ENCODE measurements around the gene NUB1.

Gene NUB1

GRCh38 chr7:151336027-151336708, 5.4 kb upstream of the NUB1 start:
- H4K5ac ChIP-seq (ENCODE audit: low read length): no peak overlapping the region
- H3K79me2 ChIP-seq (ENCODE audit: control insufficient read depth, insufficient read depth, low read length): no peaks in the 10 kb centered on the region
- H2BK120ac ChIP-seq (ENCODE audit: low read depth, low read length): no peak overlapping the region
- no peak overlapping the region for H2AK5ac ChIP-seq (ENCODE audit: low read length)
- no peak overlapping the region for H3K27ac ChIP-seq (ENCODE audit: low read depth, low read length)
- H3K4me2 ChIP-seq (ENCODE audit: low read length): no peak overlapping the region
- DNase-seq: no peak
- no peak overlapping the region for H3K23ac ChIP-seq (ENCODE audit: low read length)
- H3K79me1 ChIP-seq (ENCODE audit: low read length): no peaks in the 10 kb centered on the region
- H3K4me3 ChIP-seq (ENCODE audit: low read length): no peak overlapping the region
- no CpG with 5 or more reads among the region's 12 CpGs for WGBS (ENCODE audit: extremely low coverage, insufficient coverage, low lambda C conversion rate)
- H3K27me3 ChIP-seq (ENCODE audit: insufficient read depth, low read length, poor library complexity): no peaks in the 10 kb centered on the region
- H2BK5ac ChIP-seq (ENCODE audit: low read length): no peak overlapping the region
- H3K4me1 ChIP-seq (ENCODE audit: control insufficient read depth, low read depth, low read length): no peaks in the 10 kb centered on the region
- H3K56ac ChIP-seq (ENCODE audit: low read length): no peak overlapping the region
- no peaks in the 10 kb centered on the region for H3K36me3 ChIP-seq (ENCODE audit: control insufficient read depth, insufficient read depth, low read length)
- no peak overlapping the region for H2BK15ac ChIP-seq (replicated peaks; ENCODE audit: low read depth)
- no peak overlapping the region for H3K4ac ChIP-seq (ENCODE audit: low read depth, low read length)
- H4K8ac ChIP-seq (ENCODE audit: low read depth, low read length): no peak overlapping the region
- no peak overlapping the region for H3K18ac ChIP-seq (ENCODE audit: low read length)
- H3K9ac ChIP-seq (ENCODE audit: low read length): no peak overlapping the region

GRCh38 chr7:151337346-151337745, 4.3 kb upstream of the NUB1 start:
- no peak overlapping the region for H3K18ac ChIP-seq (ENCODE audit: low read length)
- no peaks in the 10 kb centered on the region for H3K79me2 ChIP-seq (ENCODE audit: control insufficient read depth, insufficient read depth, low read length)
- no peak overlapping the region for H2BK5ac ChIP-seq (ENCODE audit: low read length)
- H3K9ac ChIP-seq (ENCODE audit: low read length): no peak overlapping the region
- no peak overlapping the region for H2BK120ac ChIP-seq (ENCODE audit: low read depth, low read length)
- no peak overlapping the region for H4K5ac ChIP-seq (ENCODE audit: low read length)
- H3K27ac ChIP-seq (ENCODE audit: low read depth, low read length): no peak overlapping the region
- no peak overlapping the region for H2AK5ac ChIP-seq (ENCODE audit: low read length)
- H4K8ac ChIP-seq (ENCODE audit: low read depth, low read length): no peak overlapping the region
- no peaks in the 10 kb centered on the region for H3K36me3 ChIP-seq (ENCODE audit: control insufficient read depth, insufficient read depth, low read length)
- no CpG with 5 or more reads among the region's 2 CpGs for WGBS (ENCODE audit: extremely low coverage, insufficient coverage, low lambda C conversion rate)
- no peak overlapping the region for H3K4me2 ChIP-seq (ENCODE audit: low read length)
- H3K4me1 ChIP-seq (ENCODE audit: control insufficient read depth, low read depth, low read length): no peaks in the 10 kb centered on the region
- no peak overlapping the region for H3K4ac ChIP-seq (ENCODE audit: low read depth, low read length)
- no peaks in the 10 kb centered on the region for H3K79me1 ChIP-seq (ENCODE audit: low read length)
- no peak overlapping the region for H3K4me3 ChIP-seq (ENCODE audit: low read length)
- H3K56ac ChIP-seq (ENCODE audit: low read length): no peak overlapping the region
- no peak overlapping the region for H2BK15ac ChIP-seq (replicated peaks; ENCODE audit: low read depth)
- no peak for DNase-seq
- no peak overlapping the region for H3K23ac ChIP-seq (ENCODE audit: low read length)
- H3K27me3 ChIP-seq (ENCODE audit: insufficient read depth, low read length, poor library complexity): no peaks in the 10 kb centered on the region

GRCh38 chr7:151338809-151339208, 2.8 kb upstream of the NUB1 start:
- Histone ChIP-seq H3K56ac (ENCODE audit: low read length) (no peak overlapping the region), H3K79me2 (ENCODE audit: control insufficient read depth, insufficient read depth, low read length) (peaks cover 3% of the 10 kb centered on the region), H3K27me3 (ENCODE audit: insufficient read depth, low read length, poor library complexity) (no peaks in the 10 kb centered on the region), H3K4me1 (ENCODE audit: control insufficient read depth, low read depth, low read length) (no peaks in the 10 kb centered on the region), H3K9ac (ENCODE audit: low read length) (no peak overlapping the region), H3K4me2 (ENCODE audit: low read length) (no peak overlapping the region), H3K79me1 (ENCODE audit: low read length) (peaks cover 3% of the 10 kb centered on the region), H3K27ac (ENCODE audit: low read depth, low read length) (no peak overlapping the region), H2BK120ac (ENCODE audit: low read depth, low read length) (no peak overlapping the region), H3K18ac (ENCODE audit: low read length) (no peak overlapping the region), H2BK15ac (replicated peaks; ENCODE audit: low read depth) (no peak overlapping the region), H3K4ac (ENCODE audit: low read depth, low read length) (no peak overlapping the region), H3K23ac (ENCODE audit: low read length) (no peak overlapping the region), H2AK5ac (ENCODE audit: low read length) (no peak overlapping the region), H4K5ac (ENCODE audit: low read length) (no peak overlapping the region), H4K8ac (ENCODE audit: low read depth, low read length) (no peak overlapping the region), H2BK5ac (ENCODE audit: low read length) (no peak overlapping the region), H3K36me3 (ENCODE audit: control insufficient read depth, insufficient read depth, low read length) (no peaks in the 10 kb centered on the region), H3K4me3 (ENCODE audit: low read length) (no peak overlapping the region)
- DNase-seq: no peak
- no CpG with 5 or more reads among the region's 3 CpGs for WGBS (ENCODE audit: extremely low coverage, insufficient coverage, low lambda C conversion rate)

- H3K27ac ChIP-seq (ENCODE audit: low read depth, low read length): no peak overlapping the region
- no peak overlapping the region for H3K56ac ChIP-seq (ENCODE audit: low read length)
- no peak overlapping the region for H3K4me2 ChIP-seq (ENCODE audit: low read length)
- H3K4me3 ChIP-seq (ENCODE audit: low read length): no peak overlapping the region
- peaks cover 3% of the 10 kb centered on the region for H3K79me2 ChIP-seq (ENCODE audit: control insufficient read depth, insufficient read depth, low read length)
- no peak overlapping the region for H4K5ac ChIP-seq (ENCODE audit: low read length)
- H3K18ac ChIP-seq (ENCODE audit: low read length): no peak overlapping the region
- H2BK15ac ChIP-seq (replicated peaks; ENCODE audit: low read depth): no peak overlapping the region
- H3K27me3 ChIP-seq (ENCODE audit: insufficient read depth, low read length, poor library complexity): no peaks in the 10 kb centered on the region
- H2BK120ac ChIP-seq (ENCODE audit: low read depth, low read length): no peak overlapping the region
- peaks cover 3% of the 10 kb centered on the region for H3K79me1 ChIP-seq (ENCODE audit: low read length)
- no peak overlapping the region for H2AK5ac ChIP-seq (ENCODE audit: low read length)
- no peak overlapping the region for H4K8ac ChIP-seq (ENCODE audit: low read depth, low read length)
- no peak overlapping the region for H3K23ac ChIP-seq (ENCODE audit: low read length)
- H3K36me3 ChIP-seq (ENCODE audit: control insufficient read depth, insufficient read depth, low read length): no peaks in the 10 kb centered on the region
- H3K9ac ChIP-seq (ENCODE audit: low read length): no peak overlapping the region
- no peak overlapping the region for H2BK5ac ChIP-seq (ENCODE audit: low read length)
- no peaks in the 10 kb centered on the region for H3K4me1 ChIP-seq (ENCODE audit: control insufficient read depth, low read depth, low read length)
- no CpG with 5 or more reads among the region's 7 CpGs for WGBS (ENCODE audit: extremely low coverage, insufficient coverage, low lambda C conversion rate)
- DNase-seq: no peak
- H3K4ac ChIP-seq (ENCODE audit: low read depth, low read length): no peak overlapping the region
Measured at GRCh38 chr7:151339651-151340382, 1.8 kb upstream of the NUB1 start.

- peak overlapping the region; percentile 63 for H3K9ac ChIP-seq (ENCODE audit: low read length)
- 100% methylated on average over 2 of the region's 12 CpGs for WGBS (ENCODE audit: extremely low coverage, insufficient coverage, low lambda C conversion rate)
- H3K27me3 ChIP-seq (ENCODE audit: insufficient read depth, low read length, poor library complexity): no peaks in the 10 kb centered on the region
- no peak overlapping the region for H3K4ac ChIP-seq (ENCODE audit: low read depth, low read length)
- H3K23ac ChIP-seq (ENCODE audit: low read length): no peak overlapping the region
- H2BK15ac ChIP-seq (replicated peaks; ENCODE audit: low read depth): no peak overlapping the region
- H4K5ac ChIP-seq (ENCODE audit: low read length): no peak overlapping the region
- peak overlapping the region; percentile 30 for H3K18ac ChIP-seq (ENCODE audit: low read length)
- H3K4me2 ChIP-seq (ENCODE audit: low read length): no peak overlapping the region
- H3K4me1 ChIP-seq (ENCODE audit: control insufficient read depth, low read depth, low read length): no peaks in the 10 kb centered on the region
- no peak overlapping the region for H2AK5ac ChIP-seq (ENCODE audit: low read length)
- no peak overlapping the region for H2BK5ac ChIP-seq (ENCODE audit: low read length)
- H3K27ac ChIP-seq (ENCODE audit: low read depth, low read length): no peak overlapping the region
- no peak overlapping the region for H3K4me3 ChIP-seq (ENCODE audit: low read length)
- H3K36me3 ChIP-seq (ENCODE audit: control insufficient read depth, insufficient read depth, low read length): no peaks in the 10 kb centered on the region
- no peak overlapping the region for H2BK120ac ChIP-seq (ENCODE audit: low read depth, low read length)
- no peak overlapping the region for H4K8ac ChIP-seq (ENCODE audit: low read depth, low read length)
- peaks cover 3% of the 10 kb centered on the region for H3K79me1 ChIP-seq (ENCODE audit: low read length)
- peak overlapping the region; percentile 11 for H3K56ac ChIP-seq (ENCODE audit: low read length)
- no peak for DNase-seq
- peaks cover 3% of the 10 kb centered on the region for H3K79me2 ChIP-seq (ENCODE audit: control insufficient read depth, insufficient read depth, low read length)
Measured at GRCh38 chr7:151340794-151341356, 737 bp upstream of the NUB1 start.

Data from mesendoderm (in vitro differentiated cells).